NCI-H524 treated with DMSO at 0.1 percent for 48 hours (cell line): ENCODE measurements around the gene RGS19.
"Not testable (repeated sequence)": the region's sequence is repeated elsewhere in the genome, so short reads cannot be mapped to it uniquely, and the experiment has no call there.

Source experiments
- DNase-seq: peaks from one replicate; lab custom pipeline; 2025; lab: John Stamatoyannopoulos, UW

The RGS19 gene

GRCh38 chr20:64079273-64080012 lies at the start of gene RGS19:
Gene RGS19, minus strand, starts transcription at chr20:64079518. Its CDS starts 2,632 bp downstream, at chr20:64076886.
- DNase-seq: no peak

GRCh38 chr20:64123517-64123916 lies 44.2 kb upstream of the RGS19 start:
- not testable (repeated sequence) for DNase-seq

GRCh38 chr20:64122927-64123326 lies 43.6 kb upstream of the RGS19 start:
- not testable (repeated sequence) for DNase-seq

GRCh38 chr20:64121586-64121985 lies 42.3 kb upstream of the RGS19 start:
- DNase-seq: no peak

GRCh38 chr20:64119681-64120341 lies 40.5 kb upstream of the RGS19 start:
- no peak for DNase-seq

GRCh38 chr20:64119301-64119680 lies 40.0 kb upstream of the RGS19 start:
- DNase-seq: no peak

GRCh38 chr20:64117432-64117777 lies 38.1 kb upstream of the RGS19 start:
- DNase-seq: not testable (repeated sequence)

- no peak for DNase-seq
Observed at GRCh38 chr20:64116541-64117431, 37.5 kb upstream of the RGS19 start.

GRCh38 chr20:64116016-64116415 lies 36.7 kb upstream of the RGS19 start:
- no peak for DNase-seq

- no peak for DNase-seq
Observed at GRCh38 chr20:64115171-64115911, 36.0 kb upstream of the RGS19 start.

- DNase-seq: no peak
Observed at GRCh38 chr20:64114356-64114971, 35.1 kb upstream of the RGS19 start.

- no peak for DNase-seq
Observed at GRCh38 chr20:64113796-64114355, 34.6 kb upstream of the RGS19 start.

- DNase-seq: no peak
Observed at GRCh38 chr20:64113444-64113775, 34.1 kb upstream of the RGS19 start.

- no peak for DNase-seq
Observed at GRCh38 chr20:64112691-64113443, 33.5 kb upstream of the RGS19 start.

GRCh38 chr20:64111841-64112641 lies 32.7 kb upstream of the RGS19 start:
- no peak for DNase-seq

GRCh38 chr20:64110411-64111068 lies 31.2 kb upstream of the RGS19 start:
- no peak for DNase-seq

- no peak for DNase-seq
Observed at GRCh38 chr20:64109831-64110391, 30.6 kb upstream of the RGS19 start.

- no peak for DNase-seq
Observed at GRCh38 chr20:64108731-64109681, 29.7 kb upstream of the RGS19 start.
